ENCODE measurements around the gene ARHGEF25.

Gene ARHGEF25

GRCh38 chr12:57604454-57604991 is 6.7 kb upstream of the ARHGEF25 start, which contains the start of gene DTX3:
TSS of gene DTX3 (plus strand) at chr12:57604824. CDS start at chr12:57606518, 1,694 bp downstream.
- Histone ChIP-seq H3K36me3 (ENCODE audit: low read length) (no peaks in the 10 kb centered on the region), H3F3A (ENCODE audit: insufficient read depth) (0 out of 2 replicates have a peak, but pooled peaks cover 6% of the 10 kb centered on the region), H4K20me1 (ENCODE audit: low read depth, low read length) (no peaks in the 10 kb centered on the region), H3K4me2 (ENCODE audit: low read depth, low read length, poor library complexity, severe bottlenecking) (no peak within 1 kb of the TSS), H3K9me2 (replicated peaks; ENCODE audit: insufficient read depth, low read length) (no peaks in the 10 kb centered on the region), H3K27me3 (ENCODE audit: low read length) (no peaks in the 10 kb centered on the region), H2AFZ (ENCODE audit: low read depth, low read length, severe bottlenecking) (no peak within 1 kb of the TSS), H3K27ac (ENCODE audit: low read depth, low read length) (no peak within 1 kb of the TSS), H3K79me2 (ENCODE audit: insufficient read depth, low read length) (no peaks in the 10 kb centered on the region), H3K9me3 (ENCODE audit: insufficient read depth, low read length) (no peaks in the 10 kb centered on the region), H3K4me3 (ENCODE audit: insufficient read depth, low read length, poor library complexity, severe bottlenecking) (no peak within 1 kb of the TSS), H3K9ac (ENCODE audit: low read length) (no peak within 1 kb of the TSS)
- TF ChIP-seq EZH2phosphoT487 (conservative IDR thresholded peaks at IDR 0.05; ENCODE audit: low read length) (no peak), CTCF (IDR thresholded peaks at IDR 0.05; ENCODE audit: insufficient read depth, low read length, poor library complexity, severe bottlenecking) (no peak)

- no peak overlapping the region for H3K27ac ChIP-seq (ENCODE audit: low read depth, low read length)
- no peak overlapping the region for H3K4me2 ChIP-seq (ENCODE audit: low read depth, low read length, poor library complexity, severe bottlenecking)
- H4K20me1 ChIP-seq (ENCODE audit: low read depth, low read length): no peaks in the 10 kb centered on the region
- no peaks in the 10 kb centered on the region for H3K79me2 ChIP-seq (ENCODE audit: insufficient read depth, low read length)
- H3K4me3 ChIP-seq (ENCODE audit: insufficient read depth, low read length, poor library complexity, severe bottlenecking): no peak overlapping the region
- H3F3A ChIP-seq (ENCODE audit: insufficient read depth): 0 out of 2 replicates have a peak, but pooled peaks cover 6% of the 10 kb centered on the region
- no peak overlapping the region for H2AFZ ChIP-seq (ENCODE audit: low read depth, low read length, severe bottlenecking)
- no peaks in the 10 kb centered on the region for H3K9me2 ChIP-seq (replicated peaks; ENCODE audit: insufficient read depth, low read length)
- H3K9ac ChIP-seq (ENCODE audit: low read length): no peak overlapping the region
- H3K9me3 ChIP-seq (ENCODE audit: insufficient read depth, low read length): no peaks in the 10 kb centered on the region
- no peaks in the 10 kb centered on the region for H3K36me3 ChIP-seq (ENCODE audit: low read length)
- no peaks in the 10 kb centered on the region for H3K27me3 ChIP-seq (ENCODE audit: low read length)
- TF ChIP-seq CTCF (IDR thresholded peaks at IDR 0.05; ENCODE audit: insufficient read depth, low read length, poor library complexity, severe bottlenecking): no peak
- TF ChIP-seq EZH2phosphoT487 (conservative IDR thresholded peaks at IDR 0.05; ENCODE audit: low read length): no peak
These were observed 6.0 kb upstream of the ARHGEF25 start for GRCh38 chr12:57604992-57605810.

- no peak for TF ChIP-seq CTCF (IDR thresholded peaks at IDR 0.05; ENCODE audit: insufficient read depth, low read length, poor library complexity, severe bottlenecking)
- TF ChIP-seq EZH2phosphoT487 (conservative IDR thresholded peaks at IDR 0.05; ENCODE audit: low read length): no peak
- Histone ChIP-seq H3K27ac (ENCODE audit: low read depth, low read length) (no peak overlapping the region), H3K9ac (ENCODE audit: low read length) (no peak overlapping the region), H3K4me2 (ENCODE audit: low read depth, low read length, poor library complexity, severe bottlenecking) (no peak overlapping the region), H3K79me2 (ENCODE audit: insufficient read depth, low read length) (no peaks in the 10 kb centered on the region), H4K20me1 (ENCODE audit: low read depth, low read length) (no peaks in the 10 kb centered on the region), H3K9me3 (ENCODE audit: insufficient read depth, low read length) (no peaks in the 10 kb centered on the region), H3K36me3 (ENCODE audit: low read length) (no peaks in the 10 kb centered on the region), H3F3A (ENCODE audit: insufficient read depth) (0 out of 2 replicates have a peak, but pooled peaks cover 6% of the 10 kb centered on the region), H3K4me3 (ENCODE audit: insufficient read depth, low read length, poor library complexity, severe bottlenecking) (no peak overlapping the region), H2AFZ (ENCODE audit: low read depth, low read length, severe bottlenecking) (no peak overlapping the region), H3K9me2 (replicated peaks; ENCODE audit: insufficient read depth, low read length) (no peaks in the 10 kb centered on the region), H3K27me3 (ENCODE audit: low read length) (no peaks in the 10 kb centered on the region)
These were observed 5.4 kb upstream of the ARHGEF25 start for GRCh38 chr12:57605811-57606311.
